Colonic mucosa (tissue), 4 donors: ENCODE data around the gene LEKR1. TPM values are rescaled to one million over a fixed set of nuclear protein-coding genes. Genes with fewer than 3 reads are reported as not detected.

ENCODE experiments used
- DNase-seq: peaks from one replicate; pipeline ENCODE4 v3.0.0-alpha.2; 2020
- H3K27ac ChIP-seq: fragments of 200-600 bp; one replicate; pipeline ENCODE4 v1.8.0; 2021
- H3K27me3 ChIP-seq: fragments of 200-600 bp; one replicate; pipeline ENCODE4 v1.8.0; 2021
- H3K36me3 ChIP-seq: fragments of 200-600 bp; one replicate; pipeline ENCODE4 v1.8.0; 2021
- H3K4me1 ChIP-seq: fragments of 200-600 bp; one replicate; pipeline ENCODE4 v1.8.0; 2021; ENCODE audit warnings: mild to moderate bottlenecking
- H3K4me3 ChIP-seq: fragments of 200-600 bp; one replicate; pipeline ENCODE4 v1.8.0; 2021
- H3K9ac ChIP-seq, 2 donors: one replicate each; pipeline ENCODE4 v1.7.0; 2013; ENCODE audit warnings: control low read depth in 2 of 2, low read depth in 2 of 2, low read length in 2 of 2
- H3K9me3 ChIP-seq: fragments of 200-600 bp; one replicate; pipeline ENCODE4 v1.8.0; 2021
- CTCF ChIP-seq: fragments of 200-600 bp; IDR thresholded peaks from one replicate; pipeline ENCODE4 v1.8.0; 2022; ENCODE audit warnings: antibody characterized with exemption, mild to moderate bottlenecking
- intact Hi-C: fragments of 100-400 bp; cut with DNase I; formaldehyde crosslinking; loops from one replicate; pipeline ENCODE4 v1.14.1; 2022
- total RNA-seq, 2 donors: library from RNA; stranded (reverse); fragmentation: NEBNext Ultra II Directional in 1 of 2; extraction: Animal tissue kit (Norgen Biotek cat#: 25700) in 1 of 2; gene quantifications; one replicate each; pipeline ENCODE4 v1.2.1, GENCODE V29; 2021
- donor health status: healthy.
- donor health status: DM: no; HTN: no; CAD: no.
- donor health status: DM: no; HTN: no; CAD: no.

The LEKR1 gene
- total RNA-seq, 2 donors from 2014 or later: 1.6 to 2.0 TPM

GRCh38 chr3:156923349-156923748, 97.2 kb downstream of the LEKR1 start:
- DNase-seq: no peak
- Histone ChIP-seq H3K36me3 (no peaks in the 10 kb centered on the region), H3K4me3 (no peak overlapping the region), H3K4me1 (no peaks in the 10 kb centered on the region), H3K27me3 (no peaks in the 10 kb centered on the region), H3K9me3 (no peaks in the 10 kb centered on the region), H3K9ac (no peak overlapping the region), H3K27ac (no peak overlapping the region)
- TF ChIP-seq CTCF: no peak
- intact Hi-C loops: no loop called here

GRCh38 chr3:156938724-156939123, 112.6 kb downstream of the LEKR1 start:
- intact Hi-C loops: no loop called here
- H3K27me3 ChIP-seq: no peaks in the 10 kb centered on the region
- H3K36me3 ChIP-seq: no peaks in the 10 kb centered on the region
- DNase-seq: no peak
- no peaks in the 10 kb centered on the region for H3K9me3 ChIP-seq
- no peak overlapping the region for H3K27ac ChIP-seq
- H3K4me3 ChIP-seq: no peak overlapping the region
- no peak for TF ChIP-seq CTCF
- H3K9ac ChIP-seq: no peak overlapping the region
- no peaks in the 10 kb centered on the region for H3K4me1 ChIP-seq

GRCh38 chr3:156939315-156939714, 113.2 kb downstream of the LEKR1 start:
- Histone ChIP-seq H3K4me1 (no peaks in the 10 kb centered on the region), H3K4me3 (no peak overlapping the region), H3K9ac (no peak overlapping the region), H3K9me3 (no peaks in the 10 kb centered on the region), H3K36me3 (no peaks in the 10 kb centered on the region), H3K27me3 (no peaks in the 10 kb centered on the region), H3K27ac (no peak overlapping the region)
- intact Hi-C loops: no loop called here
- DNase-seq: no peak
- no peak for TF ChIP-seq CTCF

GRCh38 chr3:156941311-156941710, 115.2 kb downstream of the LEKR1 start:
- intact Hi-C loops: no loop called here
- Histone ChIP-seq H3K27ac (no peak overlapping the region), H3K9me3 (no peaks in the 10 kb centered on the region), H3K4me3 (no peak overlapping the region), H3K27me3 (no peaks in the 10 kb centered on the region), H3K36me3 (no peaks in the 10 kb centered on the region), H3K4me1 (no peaks in the 10 kb centered on the region), H3K9ac (no peak overlapping the region)
- TF ChIP-seq CTCF: no peak
- no peak for DNase-seq

GRCh38 chr3:156948402-156949210, 122.5 kb downstream of the LEKR1 start:
- TF ChIP-seq CTCF: no peak

More at GRCh38 chr3:156948402-156949210, 122.5 kb downstream of the LEKR1 start:
- H3K9me3 ChIP-seq: no peaks in the 10 kb centered on the region
- no peak for DNase-seq
- H3K36me3 ChIP-seq: no peaks in the 10 kb centered on the region
- no peak overlapping the region for H3K27ac ChIP-seq
- no peaks in the 10 kb centered on the region for H3K4me1 ChIP-seq
- no peak overlapping the region for H3K4me3 ChIP-seq
- no peaks in the 10 kb centered on the region for H3K27me3 ChIP-seq
- no peak overlapping the region for H3K9ac ChIP-seq
- intact Hi-C loops: no loop called here
